ENCODE results near the gene PRKCD.

DNA sequence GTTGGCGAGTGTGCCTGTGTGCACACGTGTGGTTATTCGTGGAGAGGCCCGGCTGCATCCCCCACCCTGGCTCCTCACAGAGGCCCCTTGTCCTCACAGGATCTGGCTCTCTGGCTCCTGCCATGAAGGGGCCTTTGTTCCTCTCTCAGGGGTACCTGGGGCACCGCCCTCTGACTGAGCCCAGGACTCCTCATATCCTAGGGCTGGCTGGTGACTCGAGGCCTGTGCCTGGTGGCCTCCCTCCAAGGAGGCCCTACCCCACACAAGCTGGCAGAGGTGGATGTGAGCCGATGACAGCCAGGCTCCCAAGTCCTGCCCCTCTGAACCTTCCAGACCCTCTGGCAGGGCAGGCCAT, 10.0 kb downstream of the PRKCD start:
- TF ChIP-seq TOX (CRISPR knock-in tag; IDR thresholded peaks at IDR 0.05; ENCODE audit: borderline replicate concordance) (no peak), ESRRG (CRISPR knock-in tag; IDR thresholded peaks at IDR 0.05) (no peak), SNAI2 (CRISPR knock-in tag; IDR thresholded peaks at IDR 0.05) (no peak), TCF4 (CRISPR knock-in tag; IDR thresholded peaks at IDR 0.05; ENCODE audit: borderline replicate concordance) (no peak)
- TF ChIP-seq, protein P1, sequence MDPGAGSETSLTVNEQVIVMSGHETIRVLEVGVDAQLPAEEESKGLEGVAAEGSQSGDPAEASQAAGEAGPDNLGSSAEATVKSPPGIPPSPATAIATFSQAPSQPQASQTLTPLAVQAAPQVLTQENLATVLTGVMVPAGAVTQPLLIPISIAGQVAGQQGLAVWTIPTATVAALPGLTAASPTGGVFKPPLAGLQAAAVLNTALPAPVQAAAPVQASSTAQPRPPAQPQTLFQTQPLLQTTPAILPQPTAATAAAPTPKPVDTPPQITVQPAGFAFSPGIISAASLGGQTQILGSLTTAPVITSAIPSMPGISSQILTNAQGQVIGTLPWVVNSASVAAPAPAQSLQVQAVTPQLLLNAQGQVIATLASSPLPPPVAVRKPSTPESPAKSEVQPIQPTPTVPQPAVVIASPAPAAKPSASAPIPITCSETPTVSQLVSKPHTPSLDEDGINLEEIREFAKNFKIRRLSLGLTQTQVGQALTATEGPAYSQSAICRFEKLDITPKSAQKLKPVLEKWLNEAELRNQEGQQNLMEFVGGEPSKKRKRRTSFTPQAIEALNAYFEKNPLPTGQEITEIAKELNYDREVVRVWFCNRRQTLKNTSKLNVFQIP (CRISPR knock-in tag; IDR thresholded peaks at IDR 0.05; ENCODE audit: borderline replicate concordance, low read depth), result no peak

All from SK-N-SH treated with all-trans-retinoic acid at 6 μM for 48 hours (cell line).